Spleen (tissue), 11 donors: ENCODE data around the gene SLC46A3. TPM values are rescaled to one million over a fixed set of nuclear protein-coding genes. Genes with fewer than 3 reads are reported as not detected.
A peak's percentile ranks its signal among the peaks of the same experiment; 100 is the strongest.

Experiments
- DNase-seq: peaks from one replicate; pipeline ENCODE4 v3.0.0-alpha.2; 2020
- H3K27ac ChIP-seq, 8 donors: fragments of 200-600 bp; sonication (generic) in 7 of 8; 1 replicate in 4 of 8; 2 replicates in 4 of 8; pipeline versions ENCODE4 v1.5.0 to v1.8.0; 2016 to 2021; ENCODE audit warnings: inconsistent platforms in 4 of 8, mild to moderate bottlenecking in 4 of 8, moderate library complexity in 1 of 8
- H3K27me3 ChIP-seq, 7 donors: fragments of 200-600 bp; sonication (generic) in 6 of 7; replicated peaks in 1 of 7; 1 replicate in 4 of 7; 2 replicates in 3 of 7; pipeline versions ENCODE4 v1.5.0 to v1.8.0; 2016 to 2021; ENCODE audit warnings: inconsistent platforms in 3 of 7, mild to moderate bottlenecking in 1 of 7
- H3K36me3 ChIP-seq, 6 donors: fragments of 200-600 bp; sonication (generic) in 5 of 6; 1 replicate in 4 of 6; 2 replicates in 2 of 6; pipeline versions ENCODE4 v1.5.0 to v1.8.0; 2016 to 2021; ENCODE audit warnings: inconsistent platforms in 2 of 6
- H3K4me1 ChIP-seq, 6 donors: fragments of 200-600 bp; sonication (generic) in 5 of 6; 1 replicate in 3 of 6; 2 replicates in 3 of 6; pipeline versions ENCODE4 v1.5.0 to v1.8.0; 2016 to 2021; ENCODE audit warnings: inconsistent platforms in 3 of 6
- H3K4me3 ChIP-seq, 8 donors: fragments of 200-600 bp; sonication (generic) in 7 of 8; 1 replicate in 4 of 8; 2 replicates in 4 of 8; pipeline versions ENCODE4 v1.5.0 to v1.8.0; 2016 to 2021; ENCODE audit warnings: inconsistent platforms in 4 of 8, mild to moderate bottlenecking in 4 of 8, moderate library complexity in 2 of 8
- H3K9me3 ChIP-seq, 8 donors: fragments of 200-600 bp; sonication (generic) in 7 of 8; 1 replicate in 4 of 8; 2 replicates in 4 of 8; pipeline versions ENCODE4 v1.5.0 to v1.8.0; 2016 to 2021; ENCODE audit warnings: inconsistent platforms in 4 of 8
- CTCF ChIP-seq, 11 experiments: fragments of 200-600 bp in 7 of 11; fragments of 450-650 bp in 4 of 11; sonication (generic) in 4 of 11; IDR thresholded peaks in 8 of 11; conservative IDR thresholded peaks in 3 of 11; 1 replicate in 7 of 11; 2 replicates in 4 of 11; pipeline versions ENCODE4 v1.4.0 to v1.8.0; 2016 to 2021; ENCODE audit warnings: antibody characterized with exemption in 11 of 11, inconsistent platforms in 4 of 11, mild to moderate bottlenecking in 1 of 11
- POLR2A ChIP-seq, 3 donors: fragments of 450-650 bp; IDR thresholded peaks; one replicate each; pipeline ENCODE4 v1.5.1; 2017; ENCODE audit warnings: antibody characterized with exemption in 3 of 3, mild to moderate bottlenecking in 1 of 3
- POLR2AphosphoS5 ChIP-seq, 3 donors: sonication (generic); formaldehyde crosslinking; IDR thresholded peaks; one replicate each; pipeline ENCODE4 v1.5.1; 2017; ENCODE audit warnings: antibody characterized with exemption in 3 of 3
- whole genome bisulfite sequencing, 5 donors: extraction: QIAGEN DNeasy Blood & Tissue Kit in 3 of 5; methylation state at CpG; one replicate each; pipeline versions ENCODE4 v1.1.5 to v1.1.7; 2013 to 2018; 5-methylcytosine and 5-hydroxymethylcytosine counted together
- intact Hi-C: fragments of 100-400 bp; cut with DNase I; formaldehyde crosslinking; loops from one replicate; pipeline ENCODE4 v1.15.0; 2023; ENCODE audit warnings: low total_unique reads
- polyA plus RNA-seq, 3 donors: library from polyadenylated mRNA; stranded (reverse); fragments of 200-250 nt; gene quantifications; one replicate each; pipeline ENCODE4 v1.2.1, GENCODE V29; 2013
- total RNA-seq, 7 donors: library from RNA; depleted of rRNA in 3 of 7; stranded (reverse); fragments of >200 nt in 3 of 7; fragmentation: NEBNext Ultra II Directional in 4 of 7; extraction: Animal tissue kit (Norgen Biotek cat#: 25700) in 4 of 7; gene quantifications; one replicate each; pipeline versions ENCODE4 v1.1.0 to v1.2.1, GENCODE V29; 2016 to 2021
- donor health status: healthy with polysubstance abuse.
- donor health status: DM: no; HTN: no; CAD: no; lungs with moderate emphysema.
- donor health status: DM: no; HTN: no; CAD: no.
- donor health status: Bipolar disorder and iron deficiency.
- donor health status: healthy.
- donor health status: DM: no; HTN: no; CAD: no.
- donor health status: DM: yes; HTN: yes; CAD: no.

SLC46A3 gene
- total and polyA plus RNA-seq, 10 donors, result 10.0 to 41.0 (median 22.7) TPM

DNA sequence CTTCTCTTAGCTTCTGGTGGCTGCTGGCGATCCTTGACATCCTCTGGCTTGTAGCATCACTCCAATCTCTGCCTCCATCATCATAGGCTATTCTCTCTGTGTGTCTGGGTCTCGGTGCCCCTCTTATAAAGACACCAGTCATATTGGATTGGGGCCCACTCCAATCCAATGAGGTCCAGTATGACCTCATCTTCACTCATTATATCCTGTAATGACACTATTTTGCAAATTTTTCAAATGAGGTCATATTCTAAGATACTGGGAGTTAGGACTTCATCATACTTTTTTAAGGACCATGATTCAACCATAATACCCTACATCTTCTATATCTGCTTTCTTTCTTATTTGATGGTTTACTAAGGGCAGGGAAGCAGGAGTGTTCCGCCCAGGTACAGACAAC lies 12.0 kb upstream of the SLC46A3 start:
- intact Hi-C loops, result no loop called here
- Histone ChIP-seq H3K4me1 (no peaks in the 10 kb centered on the region), H3K9me3 (no peaks in the 10 kb centered on the region), H3K27me3 (no peaks in the 10 kb centered on the region), H3K27ac (no peak overlapping the region), H3K36me3 (no peaks in the 10 kb centered on the region), H3K4me3 (no peak overlapping the region)
- TF ChIP-seq POLR2A (IDR thresholded peaks at IDR 0.05), result no peak
- TF ChIP-seq CTCF (IDR thresholded peaks at IDR 0.05 in 8 of 11, conservative IDR thresholded peaks at IDR 0.05 in 3 of 11), result no peak
- TF ChIP-seq POLR2AphosphoS5 (IDR thresholded peaks at IDR 0.05), result no peak
- no peak for DNase-seq
- WGBS, 5 donors, result 80 to 95% (median 91%) methylated on average over 3 of the region's 3 CpGs

DNA sequence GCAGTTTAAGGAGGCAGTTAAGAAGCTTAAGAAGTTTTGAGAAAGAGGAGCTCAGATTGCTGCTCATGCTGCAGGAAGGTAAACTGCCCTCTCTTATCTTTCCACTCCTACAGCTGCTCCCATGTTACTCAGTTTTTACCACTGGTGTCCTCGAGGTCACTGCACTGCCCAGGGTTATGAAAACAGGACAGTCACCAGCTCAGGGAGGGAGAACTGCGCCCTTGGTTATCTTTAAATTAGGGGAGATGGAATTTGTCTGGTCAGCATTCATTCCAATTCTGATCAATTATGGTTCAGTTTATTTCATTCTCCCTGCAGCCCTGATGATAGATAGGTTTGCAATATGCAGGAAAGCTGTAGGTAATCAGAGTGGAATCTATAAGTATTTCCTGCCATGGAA lies 10.8 kb upstream of the SLC46A3 start:
- no peaks in the 10 kb centered on the region for H3K4me1 ChIP-seq
- H3K4me3 ChIP-seq, result no peak overlapping the region
- no peaks in the 10 kb centered on the region for H3K9me3 ChIP-seq
- 35 to 70% (median 62%) methylated on average over 2 of the region's 2 CpGs for WGBS, 5 donors
- no peaks in the 10 kb centered on the region for H3K27me3 ChIP-seq
- intact Hi-C loops, result no loop called here
- no peak overlapping the region for H3K27ac ChIP-seq
- no peaks in the 10 kb centered on the region for H3K36me3 ChIP-seq
- no peak for DNase-seq
- TF ChIP-seq POLR2AphosphoS5 (IDR thresholded peaks at IDR 0.05) (no peak), CTCF (IDR thresholded peaks at IDR 0.05 in 8 of 11, conservative IDR thresholded peaks at IDR 0.05 in 3 of 11) (no peak), POLR2A (IDR thresholded peaks at IDR 0.05) (no peak)

DNA sequence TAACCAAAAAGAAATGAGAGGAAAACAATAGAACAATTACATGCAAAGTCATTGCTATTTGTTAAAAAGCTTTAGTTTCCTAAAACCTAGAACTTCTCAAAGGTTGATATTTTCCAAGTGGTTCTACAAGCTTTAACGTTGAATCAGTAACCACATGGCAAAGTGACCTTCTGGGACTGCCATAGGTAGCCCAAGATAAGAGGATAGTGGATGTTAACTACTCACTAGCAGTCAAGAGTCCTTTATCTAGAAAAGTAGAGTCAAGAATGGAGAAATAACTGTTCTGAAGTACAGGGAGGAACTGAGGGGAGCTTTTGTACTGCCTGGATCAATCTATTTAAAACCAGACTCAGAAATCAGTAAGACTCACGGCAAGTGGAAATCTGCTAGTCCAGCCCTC lies 9.9 kb upstream of the SLC46A3 start:
- Histone ChIP-seq H3K27ac (no peak overlapping the region), H3K36me3 (no peaks in the 10 kb centered on the region), H3K27me3 (no peaks in the 10 kb centered on the region), H3K9me3 (no peaks in the 10 kb centered on the region), H3K4me1 (no peaks in the 10 kb centered on the region), H3K4me3 (no peak overlapping the region)
- no peak for TF ChIP-seq POLR2AphosphoS5 (IDR thresholded peaks at IDR 0.05)
- TF ChIP-seq POLR2A (IDR thresholded peaks at IDR 0.05), result no peak
- no peak for TF ChIP-seq CTCF (IDR thresholded peaks at IDR 0.05 in 8 of 11, conservative IDR thresholded peaks at IDR 0.05 in 3 of 11)
- intact Hi-C loops, result no loop called here
- no peak for DNase-seq
- WGBS, 5 donors, result 79 to 84% (median 80%) methylated on average over 2 of the region's 2 CpGs

- intact Hi-C loops, result no loop called here
- Histone ChIP-seq H3K27me3 (no peaks in the 10 kb centered on the region), H3K9me3 (no peaks in the 10 kb centered on the region), H3K4me1 (peaks cover 0 to under 1% (median 0%) of the 10 kb centered on the region in 6 donors), H3K36me3 (no peaks in the 10 kb centered on the region), H3K4me3 (no peak overlapping the region), H3K27ac (peak overlapping the region in 3 of 8 donors; percentile 43 to 55 (median 45))
- 56 to 87% (median 66%) methylated on average over 3 of the region's 3 CpGs for WGBS, 5 donors
- DNase-seq, result no peak
- TF ChIP-seq CTCF (IDR thresholded peaks at IDR 0.05 in 8 of 11, conservative IDR thresholded peaks at IDR 0.05 in 3 of 11) (no peak), POLR2A (IDR thresholded peaks at IDR 0.05) (no peak), POLR2AphosphoS5 (IDR thresholded peaks at IDR 0.05) (no peak)
These were observed 6.4 kb upstream of the SLC46A3 start for GRCh38 chr13:28725046-28725610.
